Heart right ventricle (tissue), 16 donors: Measurements from ENCODE around the gene GHRHR. TPM values are rescaled to one million over a fixed set of nuclear protein-coding genes. Genes with fewer than 3 reads are reported as not detected.

ENCODE experiments used
- ATAC-seq, 8 donors: fragments of 200-7000 bp; cut with Tn5 transposase; one replicate each; pipeline ENCODE4 v1.9.1; 2020; ENCODE audit warnings: mild to moderate bottlenecking in 8 of 8, moderate library complexity in 8 of 8, moderate number of reproducible peaks in 1 of 8
- DNase-seq, 2 donors: peaks; one replicate each; pipeline ENCODE4 v3.0.0-alpha.2; 2020
- H3K27ac ChIP-seq, 10 donors: fragments of 200-600 bp; sonication (generic) in 2 of 10; one replicate each; pipeline versions ENCODE4 v1.5.0 to v1.8.0; 2020 to 2022; ENCODE audit warnings: mild to moderate bottlenecking in 3 of 10
- H3K27me3 ChIP-seq, 7 donors: fragments of 200-600 bp; one replicate each; pipeline ENCODE4 v1.8.0; 2021 to 2022; ENCODE audit warnings: mild to moderate bottlenecking in 2 of 7
- H3K36me3 ChIP-seq, 9 donors: fragments of 200-600 bp; sonication (generic) in 1 of 9; one replicate each; pipeline versions ENCODE4 v1.5.0 to v1.8.0; 2020 to 2022; ENCODE audit warnings: mild to moderate bottlenecking in 2 of 9
- H3K4me1 ChIP-seq, 9 donors: fragments of 200-600 bp; sonication (generic) in 1 of 9; one replicate each; pipeline versions ENCODE4 v1.5.0 to v1.8.0; 2020 to 2022; ENCODE audit warnings: mild to moderate bottlenecking in 4 of 9
- H3K4me3 ChIP-seq, 10 donors: fragments of 200-600 bp; sonication (generic) in 2 of 10; one replicate each; pipeline versions ENCODE4 v1.5.0 to v1.8.0; 2020 to 2022; ENCODE audit warnings: mild to moderate bottlenecking in 7 of 10, moderate library complexity in 2 of 10
- H3K9me3 ChIP-seq, 11 donors: fragments of 200-600 bp in 10 of 11; sonication (generic) in 2 of 11; one replicate each; pipeline versions ENCODE4 v1.5.0 to v1.8.0; 2013 to 2022; ENCODE audit warnings: mild to moderate bottlenecking in 2 of 11, control low read depth in 1 of 11, moderate library complexity in 1 of 11
- CTCF ChIP-seq, 9 donors: fragments of 200-600 bp; sonication (generic) in 2 of 9; IDR thresholded peaks; one replicate each; pipeline versions ENCODE4 v1.5.0 to v1.8.0; 2021 to 2022; ENCODE audit warnings: antibody characterized with exemption in 9 of 9, mild to moderate bottlenecking in 5 of 9, moderate library complexity in 1 of 9
- WGBS, 2 donors: extraction: QIAGEN DNeasy Blood & Tissue Kit; methylation state at CpG; one replicate each; pipeline ENCODE4 v1.1.7; 2013; ENCODE audit warnings: inconsistent platforms in 1 of 2; 5-methylcytosine and 5-hydroxymethylcytosine counted together
- intact Hi-C, 10 donors: fragments of 100-400 bp; cut with DNase I; formaldehyde crosslinking; loops; one replicate each; pipeline versions ENCODE4 v1.11.1 to v1.14.2; 2022
- polyA plus RNA-seq, 2 donors: library from polyadenylated mRNA; stranded (reverse); fragments of 200-250 nt; gene quantifications; one replicate each; pipeline ENCODE4 v1.2.3, GENCODE V29; 2013
- total RNA-seq, 10 donors: library from RNA; stranded (reverse); fragmentation: NEBNext Ultra II Directional in 3 of 10; extraction: Animal tissue kit (Norgen Biotek cat#: 25700) in 3 of 10; gene quantifications; one replicate each; pipeline versions ENCODE4 v1.2.1 to v1.2.4, GENCODE V29; 2021 to 2023
- donor health status: Arrhythmogenic right ventricular cardiomyopathy.
- donor health status: ischemic (EF 13 %, LVEDD 7.1; RV severe dilation, severe dysfunction).
- donor health status: healthy with polysubstance abuse.
- donor health status: DM: no; HTN: yes; CAD: no.
- donor health status: DM: no; HTN: no; CAD: no.
- donor health status: ischemic (EF 25% LVEDD 6.9; RV normal size, moderate dysfunction).
- donor health status: ischemic (EF 25% LVEDD 5.7; RV mildly dilated, moderate dysfunction).
- donor health status: healthy.
- donor health status: DM: yes; HTN: yes; CAD: no.
- donor health status: Ischemic cardiomyopathy.
- donor health status: ischemic (EF 35%, LVEDD 5.7; RV mildly dilated, moderate dysfunction).
- donor health status: nonischemic (EF 11% LVEDD 7.7; RV severe dilation, severe dysfunction).
- donor health status: DM: yes; HTN: yes; CAD: no.
- donor health status: PGD.
- donor health status: ischemic (EF 29% LVEDD 5.4; RV normal size, mild dysfunction).
- donor health status: nonischemic (EF 23%, LVEDD 6.1; RV moderate dilation, normal function).

GHRHR gene
- total and polyA plus RNA-seq, 12 donors: not detected

GRCh38 chr7:30915751-30916150 is 48.0 kb upstream of the GHRHR start:
- ATAC-seq (no peak), DNase-seq (peak in 1 of 2 donors; percentile 7)
- WGBS, 2 donors: 47 to 50% methylated on average over 6 of the region's 6 CpGs
- peak overlapping the region; percentile 11 to 70 (median 54) for H3K4me3 ChIP-seq
- H3K36me3 ChIP-seq: no peaks in the 10 kb centered on the region
- peaks cover 39 to 100% (median 77%) of the 10 kb centered on the region in 9 donors for H3K4me1 ChIP-seq
- intact Hi-C loops: loop anchor here in 4 of 10 donors (5.0 to 10.0 kb wide), 4 partner anchors 91 to 163 kb away; partner anchors contain the start of gene INMT (in 1 of the 4)
- H3K27ac ChIP-seq: peak overlapping the region in 9 of 10 donors; percentile 74 to 91 (median 85)
- no peaks in the 10 kb centered on the region for H3K9me3 ChIP-seq
- H3K27me3 ChIP-seq: no peaks in the 10 kb centered on the region
- TF ChIP-seq CTCF (IDR thresholded peaks at IDR 0.05): no peak

- Histone ChIP-seq H3K36me3 (no peaks in the 10 kb centered on the region), H3K4me3 (peak overlapping the region in 9 of 10 donors; percentile 30 to 70 (median 54)), H3K4me1 (peaks cover 39 to 100% (median 77%) of the 10 kb centered on the region in 9 donors), H3K9me3 (no peaks in the 10 kb centered on the region), H3K27me3 (no peaks in the 10 kb centered on the region), H3K27ac (peak overlapping the region in 9 of 10 donors; percentile 74 to 91 (median 85))
- ATAC-seq (no peak), DNase-seq (peak in 1 of 2 donors; percentile 7)
- intact Hi-C loops: loop anchor here in 4 of 10 donors (5.0 to 10.0 kb wide), 4 partner anchors 91 to 164 kb away; partner anchors contain the start of gene INMT (in 1 of the 4)
- no peak for TF ChIP-seq CTCF (IDR thresholded peaks at IDR 0.05)
- WGBS, 2 donors: 48 to 53% methylated on average over 3 of the region's 3 CpGs
Measured at GRCh38 chr7:30916255-30916654, 47.5 kb upstream of the GHRHR start.

GRCh38 chr7:30916767-30917166 is 47.0 kb upstream of the GHRHR start:
- peaks cover 0 to 1% (median 0%) of the 10 kb centered on the region in 9 donors for H3K36me3 ChIP-seq
- H3K4me3 ChIP-seq: peak overlapping the region in 9 of 10 donors; percentile 10 to 70 (median 54)
- intact Hi-C loops: loop anchor here in 4 of 10 donors (5.0 to 10.0 kb wide), 4 partner anchors 92 to 164 kb away; partner anchors contain the start of gene INMT (in 1 of the 4)
- no peak for TF ChIP-seq CTCF (IDR thresholded peaks at IDR 0.05)
- 62 to 67% methylated on average over 7 of the region's 7 CpGs for WGBS, 2 donors
- peak overlapping the region in 9 of 10 donors; percentile 20 to 91 (median 85) for H3K27ac ChIP-seq
- no peaks in the 10 kb centered on the region for H3K27me3 ChIP-seq
- DNase-seq (peak in 1 of 2 donors; percentile 2), ATAC-seq (no peak)
- H3K9me3 ChIP-seq: no peaks in the 10 kb centered on the region
- peaks cover 42 to 100% (median 77%) of the 10 kb centered on the region in 9 donors for H3K4me1 ChIP-seq

GRCh38 chr7:30917216-30917893 is 46.4 kb upstream of the GHRHR start:
- H3K27me3 ChIP-seq: no peaks in the 10 kb centered on the region
- DNase-seq (no peak), ATAC-seq (no peak)
- H3K4me3 ChIP-seq: peak overlapping the region in 7 of 10 donors; percentile 10 to 70 (median 60)
- H3K4me1 ChIP-seq: peaks cover 43 to 100% (median 80%) of the 10 kb centered on the region in 9 donors
- peaks cover 0 to 7% (median 0%) of the 10 kb centered on the region in 9 donors for H3K36me3 ChIP-seq
- H3K9me3 ChIP-seq: no peaks in the 10 kb centered on the region
- peak overlapping the region in 9 of 10 donors; percentile 20 to 91 (median 85) for H3K27ac ChIP-seq
- no peak for TF ChIP-seq CTCF (IDR thresholded peaks at IDR 0.05)
- intact Hi-C loops: loop anchor here in 4 of 10 donors (5.0 to 10.0 kb wide), 4 partner anchors 93 to 165 kb away; partner anchors contain the start of gene INMT (in 1 of the 4)
- 73 to 81% methylated on average over 4 of the region's 4 CpGs for WGBS, 2 donors
